Ishikawa (cell line): ENCODE data around the gene PRR33.

Experiments
- CEBPB ChIP-seq: IDR thresholded peaks from 2 replicates; pipeline ENCODE4 v1.6.1; 2012
- EGR1 ChIP-seq: IDR thresholded peaks from 2 replicates; pipeline ENCODE4 v1.6.1; 2012
- EP300 ChIP-seq: IDR thresholded peaks from 2 replicates; pipeline ENCODE4 v1.6.1; 2012; ENCODE audit warnings: borderline replicate concordance
- FOXM1 ChIP-seq: IDR thresholded peaks from 2 replicates; pipeline ENCODE4 v1.6.1; 2012; ENCODE audit warnings: low read depth, borderline replicate concordance
- MAX ChIP-seq: IDR thresholded peaks from 2 replicates; pipeline ENCODE4 v1.6.1; 2012
- RAD21 ChIP-seq: IDR thresholded peaks from 2 replicates; pipeline ENCODE4 v1.6.1; 2012; ENCODE audit warnings: low read depth
- TAF1 ChIP-seq: IDR thresholded peaks from 2 replicates; pipeline ENCODE4 v1.6.1; 2012; ENCODE audit warnings: low read depth, mild to moderate bottlenecking
- TEAD4 ChIP-seq: IDR thresholded peaks from 2 replicates; pipeline ENCODE4 v1.6.1; 2012
- USF1 ChIP-seq: IDR thresholded peaks from 2 replicates; pipeline ENCODE4 v1.6.1; 2012
- ZBTB7A ChIP-seq: IDR thresholded peaks from 2 replicates; pipeline ENCODE4 v1.6.1; 2012; ENCODE audit warnings: low read depth

GRCh38 chr11:1935156-1936071, 43.7 kb upstream of the PRR33 start:
- TF ChIP-seq TAF1: no peak
- TF ChIP-seq CEBPB: no peak
- TF ChIP-seq TEAD4: no peak
- TF ChIP-seq EP300: no peak
- TF ChIP-seq FOXM1: no peak
- TF ChIP-seq ZBTB7A: no peak
- TF ChIP-seq MAX: no peak
- TF ChIP-seq USF1: no peak
- TF ChIP-seq RAD21: no peak
- no peak for TF ChIP-seq EGR1
